ENCODE measurements around the gene CROCC2.

Gene CROCC2

DNA sequence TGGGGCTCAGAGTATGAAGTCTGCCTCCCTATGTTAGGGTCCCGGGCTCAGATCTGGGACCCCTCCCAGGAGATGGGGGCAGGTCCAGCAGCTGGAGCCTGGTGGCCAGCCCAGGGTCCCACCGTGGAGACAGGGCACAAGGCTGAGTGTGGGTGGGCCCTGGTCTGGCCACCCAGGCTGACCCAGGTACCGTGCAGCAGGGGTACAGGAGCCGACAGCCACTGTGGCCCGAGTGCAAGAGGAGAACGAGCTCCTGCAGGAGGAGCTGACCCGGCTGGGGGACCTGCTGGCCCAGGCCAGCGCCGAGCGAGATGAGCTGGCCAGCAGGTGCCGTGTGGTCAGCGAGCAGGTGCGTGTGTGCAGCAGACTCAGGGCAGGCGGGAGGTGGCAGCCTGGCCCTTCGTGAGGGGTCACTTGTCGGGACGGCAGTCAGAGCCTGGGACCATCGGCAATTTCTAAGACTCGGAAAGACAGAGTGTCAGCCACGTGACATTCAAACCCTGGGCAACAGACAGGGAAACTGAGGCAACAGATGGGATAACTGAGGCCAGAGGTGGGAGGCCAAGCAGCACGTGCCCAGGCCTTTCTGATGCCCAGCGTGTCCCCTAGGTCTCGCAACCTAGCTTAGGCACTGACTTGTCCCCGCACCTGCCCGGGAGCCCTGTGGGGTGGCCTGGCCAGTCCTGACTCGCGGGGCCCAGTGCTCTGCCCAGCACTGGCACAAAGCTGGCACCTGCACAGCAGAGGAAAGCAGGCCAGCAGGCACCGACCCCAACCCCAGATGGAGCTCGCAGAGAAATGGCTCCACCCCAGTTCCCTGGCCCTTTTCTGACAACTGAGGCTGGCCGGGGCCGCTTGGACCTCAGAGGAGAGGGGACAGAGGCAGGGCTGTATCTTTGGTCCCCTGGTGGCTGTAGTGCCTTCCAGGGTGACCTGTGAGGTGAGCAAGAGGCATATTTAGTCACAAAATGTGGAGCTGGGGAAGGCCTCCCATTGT is 13.9 kb downstream of the CROCC2 start:
- DNase-seq, result no peak

- no peak for DNase-seq
Measured at GRCh38 chr2:240920783-240921231, 14.7 kb downstream of the CROCC2 start.

GRCh38 chr2:240921311-240921994 is 15.3 kb downstream of the CROCC2 start:
- peak in 11 of 56 donors; percentile 13 to 45 (median 33) for DNase-seq

GRCh38 chr2:240921995-240922244 is 15.8 kb downstream of the CROCC2 start:
- DNase-seq, result no peak

DNA sequence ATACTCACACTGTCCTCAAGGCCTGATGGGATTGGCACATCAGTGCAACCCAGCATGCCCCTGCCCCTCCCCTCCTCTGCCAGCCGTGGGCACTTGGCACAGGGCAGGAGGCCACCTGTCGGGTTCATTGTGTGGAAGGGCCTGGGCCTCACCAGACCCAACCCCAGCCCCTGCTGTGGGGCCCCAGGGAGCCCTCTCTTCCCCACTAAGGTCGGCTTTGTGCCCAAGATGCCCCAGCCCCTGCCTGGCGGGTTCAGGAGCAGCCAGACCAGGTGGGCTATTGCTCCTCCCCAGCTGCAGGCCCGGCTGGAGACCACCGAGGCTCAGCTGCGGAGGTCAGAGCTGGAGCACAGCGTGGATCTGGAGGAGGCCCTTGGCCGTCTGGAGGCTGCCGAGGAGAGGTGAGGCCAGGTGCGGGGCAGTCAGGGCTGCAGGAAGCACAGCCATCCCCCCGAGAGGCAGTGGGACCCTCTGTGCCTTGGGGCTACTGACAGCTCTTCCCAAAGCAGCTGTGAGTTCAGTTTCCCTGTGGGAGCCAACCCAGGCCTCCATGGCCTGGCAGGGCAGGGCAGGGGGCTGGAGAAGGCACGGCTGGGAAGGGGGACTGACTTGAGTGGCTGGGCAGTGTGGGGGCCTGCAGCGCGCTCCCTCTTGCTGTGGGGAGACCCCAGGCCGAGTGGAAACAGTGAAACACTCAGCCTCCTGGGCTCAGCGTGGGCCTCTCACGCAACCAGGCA is 16.3 kb downstream of the CROCC2 start:
- no peak for DNase-seq

DNA sequence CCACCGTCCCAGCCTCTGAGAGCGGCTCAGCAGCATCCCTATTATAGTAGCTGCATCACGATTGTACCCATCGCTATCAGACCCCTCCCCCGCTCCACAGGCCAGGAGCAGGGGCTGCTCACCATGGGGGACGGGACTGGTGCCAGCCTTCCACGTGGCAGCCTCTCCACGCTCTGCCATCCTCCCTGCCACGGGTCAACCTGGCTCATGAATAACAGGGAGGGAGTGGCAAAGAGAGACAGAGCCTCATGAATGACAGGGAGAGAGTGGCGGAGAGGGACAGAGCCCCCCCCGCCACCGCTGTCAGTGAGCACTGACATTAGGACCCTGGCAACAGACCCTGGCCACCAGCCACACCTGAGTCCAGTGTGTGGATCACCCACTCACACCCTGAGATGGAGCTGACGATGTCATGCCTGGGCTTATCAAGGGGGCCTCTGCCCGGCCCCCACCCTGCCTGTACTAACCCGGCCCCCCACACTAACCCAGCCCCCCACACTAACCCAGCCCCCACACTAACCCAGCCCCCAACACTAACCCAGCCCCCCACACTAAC is 16.9 kb downstream of the CROCC2 start:
- peak in 1 of 56 donors; percentile 15 for DNase-seq

DNA sequence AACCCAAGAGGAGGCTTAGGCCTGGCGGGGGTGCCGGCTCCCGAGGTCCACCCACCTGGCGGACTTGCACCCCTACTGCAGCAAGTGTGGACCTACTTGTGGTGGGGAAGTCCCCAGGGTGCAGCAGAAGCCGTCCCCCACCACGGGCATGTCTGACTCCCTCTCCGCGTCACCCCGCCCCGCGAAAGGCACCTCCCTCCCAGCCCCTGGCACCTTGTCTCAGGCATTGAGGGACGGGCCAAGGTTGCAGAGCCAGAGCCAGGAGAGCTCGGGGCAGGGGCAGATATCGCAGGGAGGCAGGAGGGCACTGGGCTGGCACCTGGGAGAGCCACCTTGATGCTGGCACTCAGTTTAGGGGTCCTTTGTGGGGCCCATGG is 19.0 kb downstream of the CROCC2 start:
- DNase-seq, result no peak

DNA sequence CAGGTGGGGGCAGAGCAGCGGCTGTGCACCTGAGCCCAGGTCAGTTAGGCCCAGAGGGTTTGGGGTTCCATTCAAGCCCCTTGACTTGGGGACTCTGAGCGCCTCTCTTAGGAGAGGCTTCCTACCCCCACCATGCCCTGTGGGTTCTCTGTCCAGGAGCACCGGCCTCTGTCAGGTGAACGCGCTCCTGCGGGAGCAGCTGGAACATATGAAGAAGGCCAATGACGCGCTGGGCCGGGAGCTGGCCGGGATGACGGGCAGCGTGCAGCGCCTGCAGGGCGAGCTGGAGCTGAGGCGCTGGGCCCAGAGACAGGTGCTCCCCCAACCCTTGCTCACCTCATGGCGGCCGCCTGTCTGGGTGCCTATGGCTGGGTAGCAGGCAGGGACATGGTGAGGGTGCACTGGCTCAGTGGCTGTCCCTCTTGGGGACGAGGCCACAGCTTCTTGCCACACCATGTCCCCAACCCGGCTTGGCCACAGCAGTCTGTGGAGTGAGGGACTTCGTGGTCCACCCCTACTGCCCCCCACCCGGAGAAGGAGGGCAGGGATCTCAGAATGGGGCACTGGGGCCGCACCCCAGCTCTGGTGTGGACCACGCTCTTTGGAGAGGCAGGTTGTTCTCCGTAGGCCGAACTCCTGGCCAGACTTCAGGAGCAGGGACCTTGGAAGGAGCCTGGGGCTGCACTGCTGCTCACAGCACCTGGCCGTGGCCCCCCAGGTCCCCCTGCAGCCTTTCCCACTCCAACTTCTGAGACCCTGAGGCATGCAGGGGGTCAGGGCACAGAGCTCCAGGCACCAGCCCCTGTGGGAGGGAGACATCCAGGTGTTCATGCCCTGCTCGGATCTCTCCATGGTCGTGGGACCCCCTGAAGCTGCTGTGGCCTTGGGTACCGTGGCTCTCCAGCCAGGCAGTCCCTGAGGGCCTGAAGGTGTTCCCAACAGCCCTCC is 19.7 kb downstream of the CROCC2 start:
- no peak for DNase-seq

DNA sequence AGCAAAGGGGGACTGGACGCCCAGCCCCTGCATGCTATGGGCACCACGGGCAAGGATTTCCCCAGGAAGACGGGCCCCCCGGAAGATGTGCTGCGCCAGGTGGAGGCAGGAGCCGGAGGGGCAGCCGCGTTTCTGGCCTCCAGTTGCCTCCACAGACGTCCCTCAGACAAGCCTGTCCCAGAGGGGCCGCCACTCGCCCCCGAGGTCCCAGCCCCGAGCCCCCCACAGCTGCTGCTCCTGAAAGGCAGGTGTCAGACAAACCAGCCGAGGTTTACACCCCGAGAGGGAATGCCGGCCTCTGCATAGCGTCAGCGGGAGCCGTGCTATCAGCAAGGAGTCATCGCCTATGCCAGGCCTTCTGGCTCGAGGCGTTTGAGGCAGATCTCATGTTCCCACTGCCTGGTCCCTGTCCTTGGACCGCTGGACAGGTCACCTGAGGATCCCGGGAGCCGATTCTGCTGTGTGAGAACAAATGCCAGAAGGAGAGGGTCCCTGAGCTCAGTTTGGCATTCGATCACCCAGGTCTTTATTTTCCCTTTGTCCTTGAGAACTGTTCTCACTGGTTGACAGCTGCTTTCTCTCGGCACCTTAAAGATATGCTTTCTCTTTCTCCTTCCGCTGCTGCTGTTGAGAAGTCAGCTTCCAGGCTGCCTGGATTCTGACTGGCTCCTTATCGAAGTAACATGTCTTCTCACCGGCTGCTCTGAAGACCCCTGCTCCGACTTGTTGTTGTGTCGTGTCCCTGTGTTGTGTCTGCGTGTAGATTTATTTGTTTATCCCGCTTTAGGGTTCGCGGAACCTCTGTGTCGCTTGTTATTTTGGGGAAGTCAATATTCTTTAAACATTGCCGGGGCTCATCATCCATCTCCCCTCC is 20.6 kb downstream of the CROCC2 start:
- no peak for DNase-seq

DNA sequence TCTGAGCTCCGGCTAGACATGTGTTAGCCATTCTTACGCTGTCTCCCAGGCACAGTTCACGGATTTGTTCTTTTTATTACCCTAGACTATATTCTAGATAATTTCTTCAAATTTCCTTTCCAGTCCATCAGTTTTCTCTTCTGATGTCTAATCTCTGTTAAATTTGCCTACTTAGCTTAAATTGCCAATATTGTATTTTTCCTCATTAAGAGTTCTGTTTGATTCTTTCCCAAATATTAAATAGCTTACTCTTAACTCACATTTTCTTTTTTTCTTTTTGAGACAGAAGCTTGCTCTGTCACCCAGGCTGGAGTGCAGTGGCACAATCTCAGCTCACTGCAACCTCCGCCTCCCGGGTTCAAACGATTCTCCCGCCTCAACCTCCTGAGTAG is 21.2 kb downstream of the CROCC2 start:
- DNase-seq, result no peak

GRCh38 chr2:240928476-240929363 is 22.6 kb downstream of the CROCC2 start:
- no peak for DNase-seq

- DNase-seq, result no peak
Measured at GRCh38 chr2:240929364-240930095, 23.4 kb downstream of the CROCC2 start.

DNA sequence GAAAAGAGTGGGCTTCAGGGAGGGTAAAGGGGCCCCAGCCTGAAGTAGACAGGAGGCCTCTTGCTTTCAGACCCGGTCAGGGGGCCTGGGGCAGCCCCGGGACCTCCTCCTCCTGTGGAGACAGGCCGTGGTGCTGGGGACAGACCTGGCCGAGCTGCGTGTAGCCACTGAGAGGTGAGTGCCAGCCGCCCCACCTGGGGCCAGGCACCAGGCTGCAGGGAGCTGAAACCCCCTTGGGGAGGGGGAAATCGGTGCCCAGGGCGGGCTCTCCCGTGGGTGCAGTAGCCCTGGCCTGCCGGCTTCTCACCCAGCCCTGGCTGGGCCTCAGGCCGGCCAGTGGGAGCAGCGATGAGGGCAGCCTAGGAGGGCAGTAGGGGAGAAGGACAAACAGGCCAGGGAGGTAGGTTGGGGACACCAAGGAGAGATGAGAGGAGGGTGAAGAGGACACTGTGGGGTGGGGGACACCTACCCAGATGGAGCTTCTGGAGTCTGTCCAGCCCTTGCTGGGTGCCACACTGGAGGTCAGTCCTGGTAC is 24.0 kb downstream of the CROCC2 start:
- no peak for DNase-seq

GRCh38 chr2:240930631-240931318 is 24.6 kb downstream of the CROCC2 start:
- DNase-seq, result no peak

- no peak for DNase-seq
Measured at GRCh38 chr2:240931319-240931949, 25.3 kb downstream of the CROCC2 start.

DNA sequence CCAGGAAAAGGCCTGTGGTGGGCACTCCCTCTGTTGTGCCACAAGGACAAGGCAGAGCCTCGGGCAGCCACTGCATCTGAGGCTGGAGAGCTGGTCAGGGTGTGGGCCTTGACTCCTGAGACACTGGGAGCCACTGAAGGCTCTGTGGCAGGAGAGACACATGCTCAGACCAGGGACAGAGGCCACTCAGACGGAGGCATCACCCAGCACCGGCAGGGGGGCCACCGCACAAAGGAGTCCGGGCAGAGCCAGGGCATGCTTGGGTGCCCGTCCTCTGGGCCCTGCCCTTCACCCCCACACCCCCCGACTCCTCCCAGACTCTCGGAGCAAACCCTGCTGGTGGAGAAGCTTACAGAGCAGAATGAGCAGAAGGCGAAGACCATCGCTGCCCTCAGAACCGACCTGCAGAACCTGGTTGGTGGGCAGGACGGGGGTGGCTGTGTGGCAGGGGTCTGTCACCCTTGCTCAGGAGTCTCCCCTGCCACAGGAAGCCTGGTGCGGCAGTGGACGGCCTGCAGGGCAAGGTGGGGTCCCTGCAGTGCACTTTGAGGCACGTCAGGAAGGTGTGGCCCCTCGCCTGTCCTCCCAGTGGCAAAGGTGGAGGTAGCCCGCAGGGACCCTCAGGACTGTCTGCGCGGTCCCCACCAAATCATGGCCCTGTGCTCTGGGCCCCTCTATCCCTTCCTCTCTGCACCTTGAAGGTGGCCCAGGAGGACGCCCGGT is 26.0 kb downstream of the CROCC2 start:
- no peak for DNase-seq

Data from amygdala (tissue), 56 donors.